ENCODE data around the gene ATXN7L3. TPM values are rescaled to one million over a fixed set of nuclear protein-coding genes. Genes with fewer than 3 reads are reported as not detected.
A peak's percentile ranks its signal among the peaks of the same experiment; 100 is the strongest.
"Not testable (repeated sequence)": the region's sequence is repeated elsewhere in the genome, so short reads cannot be mapped to it uniquely, and the experiment has no call there.

Gene ATXN7L3
- polyA plus RNA-seq, 3 donors = 8.5 to 60.9 (median 9.9) TPM

GRCh38 chr17:44247440-44247841 lies 47.8 kb upstream of the ATXN7L3 start:
- intact Hi-C loops (cut with micrococcal nuclease) = no loop called here
- Histone ChIP-seq H3K27ac (ENCODE audit: low read depth in 1 of 2, low read length in 2 of 2) (no peak overlapping the region), H3K4me3 (replicated peaks in 1 of 3; ENCODE audit: low read depth in 2 of 3, low read length in 3 of 3) (no peak overlapping the region), H2AFZ (ENCODE audit: insufficient read depth, low read depth, low read length, poor library complexity, severe bottlenecking) (no peak overlapping the region), H3K4me1 (ENCODE audit: control insufficient read depth in 1 of 2, insufficient read depth in 2 of 2, low read length in 2 of 2) (peaks cover 13 to 18% of the 10 kb centered on the region in 2 donors), H3K79me2 (ENCODE audit: insufficient read depth, low read length) (no peaks in the 10 kb centered on the region), H3K4me2 (replicated peaks; ENCODE audit: extremely low read depth, low read length, poor library complexity, severe bottlenecking) (no peak overlapping the region), H3K9me3 (replicated peaks in 1 of 2; ENCODE audit: control insufficient read depth in 1 of 2, insufficient read depth in 1 of 2, low read length in 2 of 2) (no peaks in the 10 kb centered on the region), H4K20me1 (ENCODE audit: insufficient read depth, low read length) (no peaks in the 10 kb centered on the region), H3K27me3 (ENCODE audit: control insufficient read depth in 2 of 2, insufficient read depth in 2 of 2, low read length in 2 of 2) (no peaks in the 10 kb centered on the region), H3K36me3 (replicated peaks in 1 of 2; ENCODE audit: control insufficient read depth in 1 of 2, insufficient read depth in 2 of 2, low read length in 2 of 2) (no peaks in the 10 kb centered on the region), H3K9ac (ENCODE audit: insufficient read depth, low read length, poor library complexity, severe bottlenecking) (no peak overlapping the region)
- Mint-ChIP-seq H3K27ac (no peak overlapping the region), H3K9me3 (peaks cover 0 to 4% (median 2%) of the 10 kb centered on the region in 7 donors), H3K4me3 (no peak overlapping the region), H3K4me1 (peaks cover 28% of the 10 kb centered on the region), H3K27me3 (ENCODE audit: low read depth in 3 of 3) (peaks cover 3 to 7% (median 4%) of the 10 kb centered on the region in 3 donors), H3K36me3 (no peaks in the 10 kb centered on the region)
- no peak for TF ChIP-seq CTCF (IDR thresholded peaks at IDR 0.05)
- no peak for DNase-seq
- 92% methylated on average over 7 of the region's 7 CpGs for WGBS (ENCODE audit: insufficient coverage)

GRCh38 chr17:44241106-44241624 lies 41.5 kb upstream of the ATXN7L3 start:
- no peaks in the 10 kb centered on the region for H3K9me3 ChIP-seq (replicated peaks in 1 of 2; ENCODE audit: control insufficient read depth in 1 of 2, insufficient read depth in 1 of 2, low read length in 2 of 2)
- no peaks in the 10 kb centered on the region for H3K79me2 ChIP-seq (ENCODE audit: insufficient read depth, low read length)
- 11% methylated on average over 1 of the region's 6 CpGs for WGBS (ENCODE audit: insufficient coverage)
- H3K9ac ChIP-seq (ENCODE audit: insufficient read depth, low read length, poor library complexity, severe bottlenecking) = no peak overlapping the region
- Mint-ChIP-seq H3K36me3 (no peaks in the 10 kb centered on the region), H3K27me3 (ENCODE audit: low read depth in 3 of 3) (peaks cover 0 to 9% (median 5%) of the 10 kb centered on the region in 3 donors), H3K27ac (peak overlapping the region in 3 of 7 donors; percentile 19 to 72 (median 26)), H3K4me3 (no peak overlapping the region), H3K4me1 (peaks cover 18% of the 10 kb centered on the region), H3K9me3 (peaks cover 0 to 4% (median 2%) of the 10 kb centered on the region in 7 donors)
- intact Hi-C loops (cut with micrococcal nuclease) = loop anchor here in 1 of 2 donors (5.0 kb wide), 1 partner anchor 36 kb away; no protein-coding TSS in a partner anchor
- H3K27ac ChIP-seq (ENCODE audit: low read depth in 1 of 2, low read length in 2 of 2) = no peak overlapping the region
- H3K4me1 ChIP-seq (ENCODE audit: control insufficient read depth in 1 of 2, insufficient read depth in 2 of 2, low read length in 2 of 2) = peaks cover 5 to 9% of the 10 kb centered on the region in 2 donors
- H3K4me2 ChIP-seq (replicated peaks; ENCODE audit: extremely low read depth, low read length, poor library complexity, severe bottlenecking) = no peak overlapping the region
- H3K4me3 ChIP-seq (replicated peaks in 1 of 3; ENCODE audit: low read depth in 2 of 3, low read length in 3 of 3) = no peak overlapping the region
- no peak for TF ChIP-seq CTCF (IDR thresholded peaks at IDR 0.05)
- H3K27me3 ChIP-seq (ENCODE audit: control insufficient read depth in 2 of 2, insufficient read depth in 2 of 2, low read length in 2 of 2) = no peaks in the 10 kb centered on the region
- no peaks in the 10 kb centered on the region for H3K36me3 ChIP-seq (replicated peaks in 1 of 2; ENCODE audit: control insufficient read depth in 1 of 2, insufficient read depth in 2 of 2, low read length in 2 of 2)
- DNase-seq = peak; percentile 31 to 60 (median 55)
- H2AFZ ChIP-seq (ENCODE audit: insufficient read depth, low read depth, low read length, poor library complexity, severe bottlenecking) = no peak overlapping the region
- H4K20me1 ChIP-seq (ENCODE audit: insufficient read depth, low read length) = no peaks in the 10 kb centered on the region

GRCh38 chr17:44237886-44238285 lies 38.2 kb upstream of the ATXN7L3 start:
- H3K27me3 Mint-ChIP-seq (ENCODE audit: low read depth in 3 of 3); intact Hi-C loops (cut with micrococcal nuclease); H3K9me3 Mint-ChIP-seq: not testable (repeated sequence)

More at GRCh38 chr17:44237886-44238285, 38.2 kb upstream of the ATXN7L3 start:
- H3K27me3 ChIP-seq (ENCODE audit: control insufficient read depth in 2 of 2, insufficient read depth in 2 of 2, low read length in 2 of 2); H3K4me2 ChIP-seq (replicated peaks; ENCODE audit: extremely low read depth, low read length, poor library complexity, severe bottlenecking); H3K9me3 ChIP-seq (replicated peaks in 1 of 2; ENCODE audit: control insufficient read depth in 1 of 2, insufficient read depth in 1 of 2, low read length in 2 of 2); H2AFZ ChIP-seq (ENCODE audit: insufficient read depth, low read depth, low read length, poor library complexity, severe bottlenecking); H3K79me2 ChIP-seq (ENCODE audit: insufficient read depth, low read length); H3K36me3 Mint-ChIP-seq; H3K4me1 Mint-ChIP-seq; H3K4me3 Mint-ChIP-seq; H3K36me3 ChIP-seq (replicated peaks in 1 of 2; ENCODE audit: control insufficient read depth in 1 of 2, insufficient read depth in 2 of 2, low read length in 2 of 2); H3K27ac Mint-ChIP-seq; H3K27ac ChIP-seq (ENCODE audit: low read depth in 1 of 2, low read length in 2 of 2); H4K20me1 ChIP-seq (ENCODE audit: insufficient read depth, low read length); H3K4me3 ChIP-seq (replicated peaks in 1 of 3; ENCODE audit: low read depth in 2 of 3, low read length in 3 of 3); H3K4me1 ChIP-seq (ENCODE audit: control insufficient read depth in 1 of 2, insufficient read depth in 2 of 2, low read length in 2 of 2); H3K9ac ChIP-seq (ENCODE audit: insufficient read depth, low read length, poor library complexity, severe bottlenecking); DNase-seq: not testable (repeated sequence)
- WGBS (ENCODE audit: insufficient coverage) = no CpG with 5 or more reads among the region's 28 CpGs
